GM12878 (cell line): ENCODE measurements around the gene RGSL1. TPM values are rescaled to one million over a fixed set of nuclear protein-coding genes. Genes with fewer than 3 reads are reported as not detected.

Experiments used
- ATAC-seq: fragments of 200-7000 bp; cut with Tn5 transposase; 3 replicates; pipeline ENCODE4 v1.9.1; 2020; ENCODE audit warnings: mild to moderate bottlenecking, moderate library complexity
- BruUV-seq: library from RNA; stranded (reverse); fragments of 400-500 nt; replicated peaks from 2 replicates; lab custom pipeline; 2021; lab: Mats Ljungman, UMichigan
- CTCF ChIA-PET: fragments of 300-600 bp; sonication (Branson Sonifier 250); formaldehyde crosslinking; extraction: SDS; loops from one replicate; lab custom pipeline; 2021; ENCODE audit warnings: inconsistent platforms; lab: Yijun Ruan, JAX
- POLR2A ChIA-PET: fragments of 350-600 bp; formaldehyde crosslinking; extraction: SDS; loops from one replicate; lab custom pipeline; 2021; ENCODE audit warnings: inconsistent platforms; lab: Charles Lee
- RAD21 ChIA-PET: fragments of 300-600 bp; sonication (Branson Sonifier 250); formaldehyde crosslinking; loops from one replicate; lab custom pipeline; 2023; ENCODE audit warnings: antibody characterized with exemption; ENCODE audit not compliant: unreplicated experiment; lab: Charles Lee
- SMC1A ChIA-PET: fragments of 300-600 bp; sonication (Branson Sonifier 250); formaldehyde crosslinking; loops from one replicate; lab custom pipeline; 2023; ENCODE audit not compliant: unreplicated experiment, uncharacterized antibody; lab: Charles Lee
- DNase-seq: peaks from one replicate; pipeline ENCODE4 v3.0.0-alpha.2; 2011; ENCODE audit warnings: low read depth, low spot score
- FAIRE-seq: peaks from 3 replicates; lab custom pipeline; 2011; peaks lifted over from hg19 to GRCh38; lab: Jason Lieb, UNC
- H2AFZ ChIP-seq: 2 replicates; pipeline ENCODE4 v1.6.0; 2011; ENCODE audit warnings: low read depth, low read length, control low read depth; ENCODE audit not compliant: control insufficient read depth
- H3K27ac ChIP-seq: 2 replicates; pipeline ENCODE4 v1.5.1; 2011; ENCODE audit warnings: control low read depth; ENCODE audit not compliant: control insufficient read depth, insufficient read depth
- H3K27me3 ChIP-seq, 2 experiments: replicated peaks in 1 of 2; 2 replicates each; pipeline versions ENCODE4 v1.6.0 to v1.6.1; 2011; ENCODE audit warnings: low read length in 1 of 2; ENCODE audit not compliant: control insufficient read depth in 2 of 2, insufficient read depth in 2 of 2
- H3K36me3 ChIP-seq, 2 experiments: 2 replicates each; pipeline ENCODE4 v1.5.1; 2011; ENCODE audit warnings: low read length in 1 of 2; ENCODE audit not compliant: control insufficient read depth in 2 of 2, insufficient read depth in 2 of 2
- H3K4me1 ChIP-seq: 2 replicates; pipeline ENCODE4 v1.6.1; 2011; ENCODE audit warnings: mild to moderate bottlenecking, low read length, moderate library complexity, mixed read lengths; ENCODE audit not compliant: control insufficient read depth, insufficient read depth
- H3K4me2 ChIP-seq: 2 replicates; pipeline ENCODE4 v1.6.0; 2011; ENCODE audit warnings: control low read depth; ENCODE audit not compliant: control insufficient read depth, insufficient read depth
- H3K4me3 ChIP-seq: fragments of 200-600 bp; sonication (generic); 2 replicates; pipeline ENCODE4 v1.5.1; 2016
- H3K79me2 ChIP-seq: 2 replicates; pipeline ENCODE4 v1.6.0; 2011; ENCODE audit warnings: low read length; ENCODE audit not compliant: control insufficient read depth, insufficient read depth
- H3K9ac ChIP-seq: 2 replicates; pipeline ENCODE4 v1.8.0; 2011; ENCODE audit warnings: low read length, control low read depth, mixed read lengths; ENCODE audit not compliant: control insufficient read depth, insufficient read depth
- H3K9me3 ChIP-seq: replicated peaks from 3 replicates; pipeline ENCODE4 v1.5.1; 2011; ENCODE audit warnings: mild to moderate bottlenecking, low read length; ENCODE audit not compliant: control insufficient read depth, insufficient read depth
- H4K20me1 ChIP-seq: 2 replicates; pipeline ENCODE4 v1.6.0; 2011; ENCODE audit not compliant: control insufficient read depth, insufficient read depth
- BRCA1 ChIP-seq: IDR thresholded peaks from 2 replicates; pipeline ENCODE4 v1.6.1; 2011; ENCODE audit warnings: low read depth, low read length, improper control_type of control experiment
- CBFB ChIP-seq: IDR thresholded peaks from 2 replicates; pipeline ENCODE4 v1.6.1; 2016; ENCODE audit warnings: antibody characterized with exemption, low read depth
- CHD4 ChIP-seq: fragments of 200-600 bp; sonication (generic); IDR thresholded peaks from 2 replicates; pipeline ENCODE4 v1.6.1; 2016; ENCODE audit warnings: mild to moderate bottlenecking
- EZH2 ChIP-seq: IDR thresholded peaks from 2 replicates; pipeline ENCODE4 v1.6.1; 2012; ENCODE audit warnings: low read depth, mild to moderate bottlenecking, control low read depth, inconsistent platforms, low read length, borderline replicate concordance; ENCODE audit not compliant: control insufficient read depth
- GATAD2B ChIP-seq: fragments of 450-650 bp; conservative IDR thresholded peaks from 2 replicates; pipeline ENCODE4 v1.6.1; 2017; ENCODE audit warnings: low read depth, mild to moderate bottlenecking, moderate library complexity
- IKZF1 ChIP-seq: fragments of 450-650 bp; conservative IDR thresholded peaks from 2 replicates; pipeline ENCODE4 v1.6.1; 2017; ENCODE audit warnings: antibody characterized with exemption, mild to moderate bottlenecking
- MXI1 ChIP-seq: fragments of 150-350 bp; IDR thresholded peaks from 2 replicates; pipeline ENCODE4 v1.6.1; 2011; ENCODE audit warnings: low read depth, mild to moderate bottlenecking, inconsistent platforms, low read length, improper control_type of control experiment
- MYC ChIP-seq: IDR thresholded peaks from 2 replicates; pipeline ENCODE4 v1.6.1; 2011; ENCODE audit warnings: mild to moderate bottlenecking, low read length, moderate library complexity, inconsistent platforms; ENCODE audit not compliant: insufficient read depth, insufficient replicate concordance, insufficient read length, severe bottlenecking
- PAX5 ChIP-seq: IDR thresholded peaks from 2 replicates; pipeline ENCODE4 v1.6.1; 2011; ENCODE audit warnings: low read depth, low read length, borderline replicate concordance
- SMARCA5 ChIP-seq: fragments of 450-650 bp; IDR thresholded peaks from 2 replicates; pipeline ENCODE4 v1.6.1; 2017; ENCODE audit warnings: mild to moderate bottlenecking
- SUPT20H ChIP-seq: IDR thresholded peaks from 2 replicates; pipeline ENCODE4 v1.6.1; 2011; ENCODE audit warnings: low read depth, mild to moderate bottlenecking, low read length, moderate library complexity, borderline replicate concordance; ENCODE audit not compliant: control insufficient read depth
- TCF3 ChIP-seq: IDR thresholded peaks from 2 replicates; pipeline ENCODE4 v1.6.1; 2012; ENCODE audit warnings: low read depth, mild to moderate bottlenecking, low read length, borderline replicate concordance; ENCODE audit not compliant: insufficient read depth
- ZNF207 ChIP-seq: fragments of 450-650 bp; IDR thresholded peaks from 2 replicates; pipeline ENCODE4 v1.6.1; 2014; ENCODE audit warnings: antibody characterized with exemption, mild to moderate bottlenecking, borderline replicate concordance
- ZNF217 ChIP-seq: fragments of 450-650 bp; IDR thresholded peaks from 2 replicates; pipeline ENCODE4 v1.6.1; 2017; ENCODE audit warnings: antibody characterized with exemption, mild to moderate bottlenecking
- ZNF384 ChIP-seq: IDR thresholded peaks from 2 replicates; pipeline ENCODE4 v1.6.1; 2012; ENCODE audit warnings: low read depth, mild to moderate bottlenecking, low read length, improper control_type of control experiment, borderline replicate concordance
- ZZZ3 ChIP-seq: IDR thresholded peaks from 2 replicates; pipeline ENCODE4 v1.6.1; 2011; ENCODE audit warnings: low read depth; ENCODE audit not compliant: control insufficient read depth, insufficient read length
- WGBS: methylation state at CpG from one replicate; pipeline ENCODE4 v1.1.6; 2016; ENCODE audit warnings: low lambda C conversion rate; ENCODE audit not compliant: insufficient replicate concordance, insufficient coverage; ENCODE audit errors: missing lambda C conversion rate; 5-methylcytosine and 5-hydroxymethylcytosine counted together
- in situ Hi-C: fragments of 300-500 bp; cut with MboI; formaldehyde crosslinking; loops from 9 replicates; pipeline ENCODE4 v1.14.3; 2018; ENCODE audit warnings: mixed read lengths
- intact Hi-C: fragments of 100-400 bp; cut with micrococcal nuclease; formaldehyde crosslinking; loops from one replicate; pipeline ENCODE4 v1.14.2; 2022; ENCODE audit not compliant: unreplicated experiment
- polyA plus RNA-seq, 11 experiments: library from polyadenylated mRNA; depleted of rRNA in 4 of 11; unstranded in 6 of 11; stranded (reverse) in 5 of 11; fragments of >200 nt; fragmentation: Nextera tagmentation in 4 of 11; fragmentation: Illumina TruSeq in 1 of 11; extraction: Ambion mirVana in 4 of 11; extraction: Trizol in 1 of 11; gene quantifications; 1 replicate in 1 of 11; 2 replicates in 10 of 11; pipeline versions ENCODE4 v1.2.1 to v1.2.3, GENCODE V29; 2011 to 2016; ENCODE audit warnings: inconsistent platforms in 2 of 11, missing spikeins in 2 of 11, low read depth in 1 of 11
- total RNA-seq, 4 experiments: library from RNA; depleted of rRNA in 3 of 4; stranded (reverse); fragments of >200 nt in 3 of 4; fragmentation: Illumina TruSeq in 1 of 4; extraction: Trizol in 1 of 4; gene quantifications; 2 replicates each; pipeline versions ENCODE4 v1.2.1 to v1.2.3, GENCODE V29; 2013 to 2021
- TF ChIP-seq, protein P1 (sequence below): IDR thresholded peaks from 2 replicates; pipeline ENCODE4 v1.6.1; 2011; ENCODE audit warnings: borderline replicate concordance, low read depth, mild to moderate bottlenecking, moderate library complexity, low read length; ENCODE audit not compliant: insufficient read depth, poor library complexity, severe bottlenecking
- TF ChIP-seq, protein P2 (sequence below): fragments of 450-650 bp; IDR thresholded peaks from 2 replicates; pipeline ENCODE4 v1.6.1; 2017; ENCODE audit warnings: mild to moderate bottlenecking, moderate library complexity

RGSL1 gene
- total and polyA plus RNA-seq, 10 of the 15 experiments (the other 5 are each of a cell fraction or from before 2014, with no cell fraction given) = 0.05 to 0.28 (median 0.27) TPM; not detected in 5

DNA sequence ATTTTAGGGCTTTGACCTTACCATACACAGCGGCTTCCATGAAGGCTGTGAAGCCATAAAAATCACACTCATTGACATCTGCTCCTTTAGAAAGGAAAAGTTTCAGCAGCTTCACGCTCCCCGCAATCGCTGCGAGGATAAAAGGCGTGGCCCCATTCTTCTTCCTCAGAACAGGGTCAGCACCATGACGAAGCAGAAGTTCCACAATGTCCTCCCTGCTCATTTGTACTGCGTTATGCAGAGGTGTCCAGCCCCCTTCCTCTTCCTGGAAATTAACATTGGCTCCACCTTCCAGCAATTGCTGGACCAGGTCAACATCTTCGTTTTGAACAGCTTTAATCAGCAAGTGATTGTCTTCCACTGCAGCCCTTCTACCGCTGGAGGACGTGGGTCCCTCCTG is 136.4 kb downstream of the RGSL1 start:
- no peak overlapping the region for H3K4me2 ChIP-seq
- DNase-seq = no peak
- H2AFZ ChIP-seq = no peak overlapping the region
- ChIA-PET SMC1A (interaction anchor here (1.1 to 28.0 kb wide), 2 partner anchors 137 to 201 kb away, joined by 5 to 1145 read pairs; partner anchors contain the start of gene NPL), POLR2A (no interaction called here), RAD21 (interaction anchor here (0.9 kb wide), 1 partner anchor 20 kb away, joined by 3 read pairs; no protein-coding TSS in a partner anchor), CTCF (interaction anchor here (1.1 to 37.4 kb wide), 2 partner anchors 13 to 202 kb away, joined by 3 to 1888 read pairs; partner anchors contain the start of gene NPL)
- H4K20me1 ChIP-seq = no peaks in the 10 kb centered on the region
- TF ChIP-seq ZNF384 (no peak), ZNF207 (no peak), ZNF217 (no peak), IKZF1 (no peak), MYC (no peak), SUPT20H (no peak), CBFB (no peak), MXI1 (no peak), CHD4 (no peak), SMARCA5 (no peak), PAX5 (no peak), EZH2 (no peak), BRCA1 (no peak), ZZZ3 (no peak), TCF3 (no peak), GATAD2B (no peak)
- TF ChIP-seq, protein P1, sequence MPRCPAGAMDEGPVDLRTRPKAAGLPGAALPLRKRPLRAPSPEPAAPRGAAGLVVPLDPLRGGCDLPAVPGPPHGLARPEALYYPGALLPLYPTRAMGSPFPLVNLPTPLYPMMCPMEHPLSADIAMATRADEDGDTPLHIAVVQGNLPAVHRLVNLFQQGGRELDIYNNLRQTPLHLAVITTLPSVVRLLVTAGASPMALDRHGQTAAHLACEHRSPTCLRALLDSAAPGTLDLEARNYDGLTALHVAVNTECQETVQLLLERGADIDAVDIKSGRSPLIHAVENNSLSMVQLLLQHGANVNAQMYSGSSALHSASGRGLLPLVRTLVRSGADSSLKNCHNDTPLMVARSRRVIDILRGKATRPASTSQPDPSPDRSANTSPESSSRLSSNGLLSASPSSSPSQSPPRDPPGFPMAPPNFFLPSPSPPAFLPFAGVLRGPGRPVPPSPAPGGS = no peak
- TF ChIP-seq, protein P2, sequence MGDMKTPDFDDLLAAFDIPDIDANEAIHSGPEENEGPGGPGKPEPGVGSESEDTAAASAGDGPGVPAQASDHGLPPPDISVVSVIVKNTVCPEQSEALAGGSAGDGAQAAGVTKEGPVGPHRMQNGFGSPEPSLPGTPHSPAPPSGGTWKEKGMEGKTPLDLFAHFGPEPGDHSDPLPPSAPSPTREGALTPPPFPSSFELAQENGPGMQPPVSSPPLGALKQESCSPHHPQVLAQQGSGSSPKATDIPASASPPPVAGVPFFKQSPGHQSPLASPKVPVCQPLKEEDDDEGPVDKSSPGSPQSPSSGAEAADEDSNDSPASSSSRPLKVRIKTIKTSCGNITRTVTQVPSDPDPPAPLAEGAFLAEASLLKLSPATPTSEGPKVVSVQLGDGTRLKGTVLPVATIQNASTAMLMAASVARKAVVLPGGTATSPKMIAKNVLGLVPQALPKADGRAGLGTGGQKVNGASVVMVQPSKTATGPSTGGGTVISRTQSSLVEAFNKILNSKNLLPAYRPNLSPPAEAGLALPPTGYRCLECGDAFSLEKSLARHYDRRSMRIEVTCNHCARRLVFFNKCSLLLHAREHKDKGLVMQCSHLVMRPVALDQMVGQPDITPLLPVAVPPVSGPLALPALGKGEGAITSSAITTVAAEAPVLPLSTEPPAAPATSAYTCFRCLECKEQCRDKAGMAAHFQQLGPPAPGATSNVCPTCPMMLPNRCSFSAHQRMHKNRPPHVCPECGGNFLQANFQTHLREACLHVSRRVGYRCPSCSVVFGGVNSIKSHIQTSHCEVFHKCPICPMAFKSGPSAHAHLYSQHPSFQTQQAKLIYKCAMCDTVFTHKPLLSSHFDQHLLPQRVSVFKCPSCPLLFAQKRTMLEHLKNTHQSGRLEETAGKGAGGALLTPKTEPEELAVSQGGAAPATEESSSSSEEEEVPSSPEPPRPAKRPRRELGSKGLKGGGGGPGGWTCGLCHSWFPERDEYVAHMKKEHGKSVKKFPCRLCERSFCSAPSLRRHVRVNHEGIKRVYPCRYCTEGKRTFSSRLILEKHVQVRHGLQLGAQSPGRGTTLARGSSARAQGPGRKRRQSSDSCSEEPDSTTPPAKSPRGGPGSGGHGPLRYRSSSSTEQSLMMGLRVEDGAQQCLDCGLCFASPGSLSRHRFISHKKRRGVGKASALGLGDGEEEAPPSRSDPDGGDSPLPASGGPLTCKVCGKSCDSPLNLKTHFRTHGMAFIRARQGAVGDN = no peak
- intact Hi-C loops (no loop called here), in situ Hi-C loops (no loop called here)
- no peaks in the 10 kb centered on the region for H3K79me2 ChIP-seq
- no peaks in the 10 kb centered on the region; a peak in 1 of 4 replicates for H3K36me3 ChIP-seq
- FAIRE-seq = no peak
- H3K4me3 ChIP-seq = no peak overlapping the region
- H3K27ac ChIP-seq = no peak overlapping the region
- TSS peak; percentile 49 for BruUV-seq
- H3K27me3 ChIP-seq = no peaks in the 10 kb centered on the region
- H3K9me3 ChIP-seq = no peaks in the 10 kb centered on the region
- H3K4me1 ChIP-seq = peaks cover 5% of the 10 kb centered on the region; the same call in 1 of the 2 replicates
- WGBS = 96% methylated on average over 11 of the region's 11 CpGs
- ATAC-seq = no peak
- H3K9ac ChIP-seq = no peak overlapping the region
